BLaER1 treated with 17β-estradiol and CSF1 and Interleukin-3, amounts not matched to agents 10 nM and 100 nM (cell line): Measurements from ENCODE around the gene DKKL1.
"Not testable (repeated sequence)": the region's sequence is repeated elsewhere in the genome, so short reads cannot be mapped to it uniquely, and the experiment has no call there.

ENCODE experiments used
- H3K27ac ChIP-seq, 11 experiments: shearing (Covaris generic); formaldehyde crosslinking; 2 replicates each; pipeline ENCODE4 v1.8.1; 2022
- H3K27me3 ChIP-seq, 11 experiments: shearing (Covaris generic); formaldehyde crosslinking; 2 replicates each; pipeline ENCODE4 v1.8.1; 2022
- H3K36me3 ChIP-seq, 11 experiments: shearing (Covaris generic); formaldehyde crosslinking; 2 replicates each; pipeline ENCODE4 v1.8.1; 2022
- H3K4me1 ChIP-seq, 10 experiments: shearing (Covaris generic); formaldehyde crosslinking; 2 replicates each; pipeline ENCODE4 v1.8.1; 2022
- H3K4me2 ChIP-seq, 11 experiments: shearing (Covaris generic); formaldehyde crosslinking; 2 replicates each; pipeline ENCODE4 v1.8.1; 2022
- H3K4me3 ChIP-seq, 10 experiments: shearing (Covaris generic); formaldehyde crosslinking; 2 replicates each; pipeline ENCODE4 v1.8.1; 2022
- H3K9ac ChIP-seq, 11 experiments: shearing (Covaris generic); formaldehyde crosslinking; 2 replicates each; pipeline ENCODE4 v1.8.1; 2022
- H3K9me3 ChIP-seq, 11 experiments: shearing (Covaris generic); formaldehyde crosslinking; replicated peaks in 1 of 11; 2 replicates each; pipeline ENCODE4 v1.8.1; 2022
- H4K20me1 ChIP-seq, 11 experiments: shearing (Covaris generic); formaldehyde crosslinking; 2 replicates each; pipeline ENCODE4 v1.8.1; 2022
- Cebpa-rat ChIP-seq, 11 experiments: shearing (Covaris generic); IDR thresholded peaks; 2 replicates each; pipeline ENCODE4 v1.8.1; 2022

Gene DKKL1

GRCh38 chr19:49328741-49329140 lies 34.9 kb upstream of the DKKL1 start:
- Histone ChIP-seq H3K4me1 (peaks cover 30 to 55% (median 49%) of the 10 kb centered on the region in 10 experiments), H3K27ac (no peak overlapping the region), H3K9ac (no peak overlapping the region), H3K9me3 (peaks cover 0 to 11% (median 2%) of the 10 kb centered on the region in 11 experiments; a peak in 11 of 22 replicates), H4K20me1 (peaks cover 0 to 4% (median 0%) of the 10 kb centered on the region in 11 experiments; a peak in 2 of 22 replicates), H3K4me3 (no peak overlapping the region), H3K36me3 (no peaks in the 10 kb centered on the region), H3K4me2 (peak overlapping the region in 3 of 11 experiments; percentile 18 to 31 (median 20); a peak in 3 of 22 replicates), H3K27me3 (no peaks in the 10 kb centered on the region)
- no peak for TF ChIP-seq Cebpa-rat (IDR thresholded peaks at IDR 0.05)

GRCh38 chr19:49331187-49331586 lies 32.5 kb upstream of the DKKL1 start:
- not testable (repeated sequence) for H3K27me3 ChIP-seq, H3K4me3 ChIP-seq, H3K36me3 ChIP-seq, H3K9me3 ChIP-seq, H3K27ac ChIP-seq, H3K9ac ChIP-seq
- Histone ChIP-seq H3K4me1 (peaks cover 49 to 73% (median 67%) of the 10 kb centered on the region in 10 experiments), H3K4me2 (peak overlapping the region in 7 of 11 experiments; percentile 14 to 94 (median 86); a peak in 9 of 22 replicates), H4K20me1 (peaks cover 0 to 12% (median 0%) of the 10 kb centered on the region in 11 experiments; a peak in 2 of 22 replicates)

GRCh38 chr19:49331616-49332055 lies 32.0 kb upstream of the DKKL1 start:
- H3K4me1 ChIP-seq, result peaks cover 50 to 72% (median 67%) of the 10 kb centered on the region in 10 experiments
- H3K36me3 ChIP-seq, result no peaks in the 10 kb centered on the region
- H3K4me2 ChIP-seq, result peak overlapping the region; percentile 50 to 94 (median 91); a peak in 19 of 22 replicates
- H3K4me3 ChIP-seq, result no peak overlapping the region
- no peaks in the 10 kb centered on the region for H3K9me3 ChIP-seq
- 0 out of 22 replicates have a peak, but pooled peaks of 1 of the 11 experiments have one; percentile 29 for TF ChIP-seq Cebpa-rat (IDR thresholded peaks at IDR 0.05)
- peaks cover 0 to 5% (median 0%) of the 10 kb centered on the region in 11 experiments; a peak in 3 of 22 replicates for H3K27me3 ChIP-seq
- no peak overlapping the region for H3K9ac ChIP-seq
- H3K27ac ChIP-seq, result no peak overlapping the region
- H4K20me1 ChIP-seq, result peaks cover 0 to 16% (median 0%) of the 10 kb centered on the region in 11 experiments; a peak in 4 of 22 replicates

GRCh38 chr19:49332691-49333417 lies 30.8 kb upstream of the DKKL1 start:
- peaks cover 53 to 78% (median 73%) of the 10 kb centered on the region in 10 experiments for H3K4me1 ChIP-seq
- not testable (repeated sequence) for H3K36me3 ChIP-seq, H3K9me3 ChIP-seq
- peak overlapping the region in 1 of 10 experiments; percentile 3; a peak in 1 of 20 replicates for H3K4me3 ChIP-seq
- H3K4me2 ChIP-seq, result peak overlapping the region; percentile 83 to 95 (median 92)
- H4K20me1 ChIP-seq, result peaks cover 0 to 22% (median 0%) of the 10 kb centered on the region in 11 experiments; a peak in 6 of 22 replicates
- peak overlapping the region in 7 of 11 experiments; percentile 49 to 77 (median 64); a peak in 10 of 22 replicates for H3K27ac ChIP-seq
- peak overlapping the region in 5 of 11 experiments; percentile 43 to 60 (median 49); a peak in 6 of 22 replicates for H3K9ac ChIP-seq
- peaks cover 0 to 13% (median 0%) of the 10 kb centered on the region in 11 experiments; a peak in 6 of 22 replicates for H3K27me3 ChIP-seq

GRCh38 chr19:49333418-49333805 lies 30.3 kb upstream of the DKKL1 start:
- peaks cover 0 to 22% (median 0%) of the 10 kb centered on the region in 11 experiments; a peak in 6 of 22 replicates for H4K20me1 ChIP-seq
- H3K4me1 ChIP-seq, result peaks cover 53 to 78% (median 73%) of the 10 kb centered on the region in 10 experiments
- peak overlapping the region in 10 of 11 experiments; percentile 0 to 60 (median 46); a peak in 12 of 22 replicates for H3K9ac ChIP-seq
- peak overlapping the region; percentile 83 to 95 (median 92) for H3K4me2 ChIP-seq
- H3K36me3 ChIP-seq, result peaks cover 0 to 8% (median 0%) of the 10 kb centered on the region in 11 experiments; a peak in 2 of 22 replicates
- H3K4me3 ChIP-seq, result peak overlapping the region in 7 of 10 experiments; percentile 3 to 52 (median 8); a peak in 8 of 20 replicates
- TF ChIP-seq Cebpa-rat (IDR thresholded peaks at IDR 0.05), result no peak; a peak in 1 of 22 replicates
- H3K27ac ChIP-seq, result peak overlapping the region in 10 of 11 experiments; percentile 24 to 77 (median 54); a peak in 18 of 22 replicates
- H3K9me3 ChIP-seq, result no peaks in the 10 kb centered on the region
- peaks cover 0 to 14% (median 0%) of the 10 kb centered on the region in 11 experiments; a peak in 6 of 22 replicates for H3K27me3 ChIP-seq

GRCh38 chr19:49333811-49334288 lies 29.8 kb upstream of the DKKL1 start:
- peak overlapping the region in 7 of 10 experiments; percentile 3 to 52 (median 8); a peak in 8 of 20 replicates for H3K4me3 ChIP-seq
- no peaks in the 10 kb centered on the region for H3K9me3 ChIP-seq
- peak overlapping the region; percentile 83 to 95 (median 92) for H3K4me2 ChIP-seq
- H3K4me1 ChIP-seq, result peaks cover 53 to 82% (median 72%) of the 10 kb centered on the region in 10 experiments
- no peak for TF ChIP-seq Cebpa-rat (IDR thresholded peaks at IDR 0.05)
- H3K9ac ChIP-seq, result peak overlapping the region in 10 of 11 experiments; percentile 0 to 60 (median 46); a peak in 11 of 22 replicates
- H3K36me3 ChIP-seq, result peaks cover 0 to 11% (median 0%) of the 10 kb centered on the region in 11 experiments; a peak in 2 of 22 replicates
- peaks cover 0 to 14% (median 0%) of the 10 kb centered on the region in 11 experiments; a peak in 6 of 22 replicates for H3K27me3 ChIP-seq
- peak overlapping the region in 10 of 11 experiments; percentile 24 to 77 (median 54); a peak in 18 of 22 replicates for H3K27ac ChIP-seq
- H4K20me1 ChIP-seq, result peaks cover 0 to 22% (median 0%) of the 10 kb centered on the region in 11 experiments; a peak in 6 of 22 replicates

GRCh38 chr19:49335071-49335783 lies 28.4 kb upstream of the DKKL1 start, which contains the start of gene CD37:
CD37 (plus strand) TSS chr19:49335406; CDS start chr19:49335541, 135 bp downstream.
- Histone ChIP-seq H3K4me1 (peaks cover 59 to 89% (median 69%) of the 10 kb centered on the region in 10 experiments), H3K4me3 (peak within 1 kb of the TSS in 9 of 10 experiments; percentile 1 to 61 (median 48); a peak in 15 of 20 replicates), H3K9me3 (0 out of 22 replicates have a peak, but pooled peaks cover 0 to 8% (median 0%) of the 10 kb centered on the region in 11 experiments), H4K20me1 (peaks cover 0 to 26% (median 0%) of the 10 kb centered on the region in 11 experiments; a peak in 6 of 22 replicates), H3K4me2 (peak within 1 kb of the TSS; percentile 83 to 95 (median 92)), H3K36me3 (peaks cover 0 to 11% (median 0%) of the 10 kb centered on the region in 11 experiments; a peak in 2 of 22 replicates), H3K27me3 (peaks cover 0 to 14% (median 0%) of the 10 kb centered on the region in 11 experiments; a peak in 8 of 22 replicates), H3K27ac (peak within 1 kb of the TSS; percentile 32 to 77 (median 60); a peak in 20 of 22 replicates), H3K9ac (peak within 1 kb of the TSS; percentile 30 to 80 (median 55); a peak in 20 of 22 replicates)
- TF ChIP-seq Cebpa-rat (IDR thresholded peaks at IDR 0.05), result no peak
